HEK293T (cell line): ENCODE data around the gene KIR2DL1.

Source experiments
- ARNT ChIP-seq: fragments of 450-650 bp; IDR thresholded peaks from 2 replicates; pipeline ENCODE4 v1.6.1; 2017; ENCODE audit warnings: mild to moderate bottlenecking
- BHLHE40 ChIP-seq: fragments of 450-650 bp; IDR thresholded peaks from 2 replicates; pipeline ENCODE4 v1.6.1; 2016; ENCODE audit warnings: mild to moderate bottlenecking, moderate library complexity, borderline replicate concordance
- CTBP1 ChIP-seq: fragments of 450-650 bp; IDR thresholded peaks from 2 replicates; pipeline ENCODE4 v1.6.1; 2016; ENCODE audit warnings: borderline replicate concordance
- ELF4 ChIP-seq: fragments of 450-650 bp; IDR thresholded peaks from 2 replicates; pipeline ENCODE4 v1.6.1; 2017; ENCODE audit warnings: antibody characterized with exemption
- FOXA1 ChIP-seq: fragments of 450-650 bp; IDR thresholded peaks from 2 replicates; pipeline ENCODE4 v1.6.1; 2016; ENCODE audit warnings: mild to moderate bottlenecking
- FOXK2 ChIP-seq: fragments of 450-650 bp; IDR thresholded peaks from 2 replicates; pipeline ENCODE4 v1.6.1; 2016; ENCODE audit warnings: mild to moderate bottlenecking
- FOXM1 ChIP-seq: fragments of 450-650 bp; IDR thresholded peaks from 2 replicates; pipeline ENCODE4 v1.6.1; 2017; ENCODE audit warnings: mild to moderate bottlenecking, borderline replicate concordance
- HDGF ChIP-seq: fragments of 450-650 bp; IDR thresholded peaks from 2 replicates; pipeline ENCODE4 v1.6.1; 2017; ENCODE audit warnings: antibody characterized with exemption, borderline replicate concordance
- L3MBTL2 ChIP-seq: fragments of 450-650 bp; conservative IDR thresholded peaks from 2 replicates; pipeline ENCODE4 v1.6.1; 2016; ENCODE audit warnings: mild to moderate bottlenecking
- LEF1 ChIP-seq: fragments of 450-650 bp; IDR thresholded peaks from 2 replicates; pipeline ENCODE4 v1.6.1; 2017; ENCODE audit warnings: mild to moderate bottlenecking, borderline replicate concordance
- NFRKB ChIP-seq: fragments of 450-650 bp; IDR thresholded peaks from 2 replicates; pipeline ENCODE4 v1.6.1; 2016; ENCODE audit warnings: mild to moderate bottlenecking, moderate library complexity
- SP1 ChIP-seq: fragments of 450-650 bp; IDR thresholded peaks from 2 replicates; pipeline ENCODE4 v1.6.1; 2017
- TARDBP ChIP-seq: fragments of 450-650 bp; IDR thresholded peaks from 2 replicates; pipeline ENCODE4 v1.6.1; 2016
- ZNF384 ChIP-seq: fragments of 450-650 bp; IDR thresholded peaks from 2 replicates; pipeline ENCODE4 v1.6.1; 2016

DNA sequence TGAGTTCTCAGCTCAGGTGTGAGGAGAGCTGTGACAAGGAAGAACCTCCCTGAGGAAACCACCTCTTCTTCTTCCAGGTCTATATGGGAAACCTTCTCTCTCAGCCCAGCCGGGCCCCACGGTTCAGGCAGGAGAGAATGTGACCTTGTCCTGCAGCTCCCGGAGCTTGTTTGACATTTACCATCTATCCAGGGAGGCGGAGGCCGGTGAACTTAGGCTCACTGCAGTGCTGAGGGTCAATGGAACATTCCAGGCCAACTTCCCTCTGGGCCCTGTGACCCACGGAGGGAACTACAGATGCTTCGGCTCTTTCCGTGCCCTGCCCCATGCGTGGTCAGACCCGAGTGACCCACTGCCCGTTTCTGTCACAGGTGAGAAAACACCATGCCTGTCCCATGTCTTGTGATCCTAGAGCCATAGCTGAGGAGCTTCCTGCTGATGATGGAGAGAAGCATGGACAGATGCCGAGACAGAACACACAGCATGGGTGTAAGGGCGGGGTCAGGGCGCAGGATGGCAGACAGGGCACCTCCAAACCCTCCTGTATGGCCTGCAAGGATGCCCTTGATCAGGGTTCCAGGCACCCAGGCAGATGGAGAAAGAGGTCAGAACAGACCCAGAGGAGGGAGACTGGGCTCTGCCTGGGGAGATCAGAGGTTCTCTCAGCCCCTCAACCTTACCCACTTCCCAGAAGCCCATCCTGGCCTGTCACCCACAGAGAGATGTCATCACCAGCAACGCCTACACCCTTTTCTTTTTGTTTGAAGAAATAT is 40.0 kb upstream of the KIR2DL1 start:
- TF ChIP-seq FOXK2: no peak
- TF ChIP-seq ELF4: no peak
- TF ChIP-seq CTBP1: no peak
- TF ChIP-seq SP1: no peak
- TF ChIP-seq BHLHE40: no peak
- no peak for TF ChIP-seq LEF1
- TF ChIP-seq ZNF384: no peak
- no peak for TF ChIP-seq FOXA1
- TF ChIP-seq FOXM1: no peak
- TF ChIP-seq HDGF: no peak
- no peak for TF ChIP-seq ARNT
- no peak for TF ChIP-seq NFRKB
- TF ChIP-seq L3MBTL2: no peak
- TF ChIP-seq TARDBP: no peak
